Tibial nerve (tissue), 4 donors: ENCODE measurements around the gene CNPPD1. TPM values are rescaled to one million over a fixed set of nuclear protein-coding genes. Genes with fewer than 3 reads are reported as not detected.

Source experiments
- DNase-seq, 2 donors: peaks; one replicate each; pipeline ENCODE4 v3.0.0-alpha.2; 2019; ENCODE audit warnings: low spot score in 2 of 2
- H3K27ac ChIP-seq, 4 donors: fragments of 200-600 bp; sonication (generic) in 3 of 4; one replicate each; pipeline ENCODE4 v1.5.1; 2017 to 2019; ENCODE audit warnings: mild to moderate bottlenecking in 1 of 4
- H3K27me3 ChIP-seq, 2 donors: fragments of 200-600 bp; sonication (generic) in 1 of 2; one replicate each; pipeline versions ENCODE4 v1.5.1 to v1.6.0; 2017 to 2019
- H3K36me3 ChIP-seq, 3 donors: fragments of 200-600 bp; sonication (generic); one replicate each; pipeline ENCODE4 v1.5.1; 2018 to 2019
- H3K4me1 ChIP-seq, 4 donors: fragments of 200-600 bp; sonication (generic) in 3 of 4; one replicate each; pipeline ENCODE4 v1.5.1; 2017 to 2019
- H3K4me3 ChIP-seq, 4 donors: fragments of 200-600 bp; sonication (generic) in 3 of 4; one replicate each; pipeline ENCODE4 v1.5.1; 2017 to 2019; ENCODE audit warnings: mild to moderate bottlenecking in 1 of 4, moderate library complexity in 1 of 4
- H3K9me3 ChIP-seq, 4 donors: fragments of 200-600 bp; sonication (generic) in 3 of 4; one replicate each; pipeline ENCODE4 v1.5.1; 2017 to 2019
- CTCF ChIP-seq, 5 experiments: fragments of 200-600 bp in 3 of 5; fragments of 450-650 bp in 2 of 5; sonication (generic) in 3 of 5; IDR thresholded peaks; one replicate each; pipeline ENCODE4 v1.5.1; 2016 to 2019; ENCODE audit warnings: antibody characterized with exemption in 5 of 5, mild to moderate bottlenecking in 3 of 5, moderate library complexity in 2 of 5
- EP300 ChIP-seq, 2 donors: sonication (generic); formaldehyde crosslinking; IDR thresholded peaks; one replicate each; pipeline ENCODE4 v1.6.1; 2017; ENCODE audit warnings: antibody characterized with exemption in 2 of 2, mild to moderate bottlenecking in 1 of 2
- POLR2A ChIP-seq, 2 donors: fragments of 450-650 bp; IDR thresholded peaks; one replicate each; pipeline ENCODE4 v1.6.1; 2017; ENCODE audit warnings: antibody characterized with exemption in 2 of 2, mild to moderate bottlenecking in 2 of 2, moderate library complexity in 2 of 2
- WGBS, 2 donors: methylation state at CpG; one replicate each; pipeline ENCODE4 v1.1.5; 2018; 5-methylcytosine and 5-hydroxymethylcytosine counted together
- total RNA-seq, 4 donors: library from RNA; depleted of rRNA; stranded (reverse); fragments of >200 nt; gene quantifications; one replicate each; pipeline ENCODE4 v1.1.0, GENCODE V29; 2016

Gene CNPPD1
- total RNA-seq, 4 donors from 2014 or later: 38.8 to 51.3 (median 49.4) TPM

GRCh38 chr2:219198974-219199373, 22.2 kb upstream of the CNPPD1 start:
- no peaks in the 10 kb centered on the region for H3K36me3 ChIP-seq
- TF ChIP-seq EP300 (IDR thresholded peaks at IDR 0.05): no peak
- TF ChIP-seq CTCF (IDR thresholded peaks at IDR 0.05): no peak
- no peak for TF ChIP-seq POLR2A (IDR thresholded peaks at IDR 0.05)
- peaks cover 0 to 4% (median 0%) of the 10 kb centered on the region in 4 donors for H3K4me1 ChIP-seq
- H3K4me3 ChIP-seq: no peak overlapping the region
- DNase-seq: no peak
- peaks cover 0 to 11% of the 10 kb centered on the region in 2 donors for H3K27me3 ChIP-seq
- 77 to 88% methylated on average over 5 of the region's 5 CpGs for WGBS, 2 donors
- H3K27ac ChIP-seq: no peak overlapping the region
- no peaks in the 10 kb centered on the region for H3K9me3 ChIP-seq

- H3K27me3 ChIP-seq: peaks cover 0 to 11% of the 10 kb centered on the region in 2 donors
- H3K4me1 ChIP-seq: peaks cover 0 to 4% (median 0%) of the 10 kb centered on the region in 4 donors
- no peak overlapping the region for H3K27ac ChIP-seq
- WGBS, 2 donors: 94 to 100% methylated on average over 1 of the region's 1 CpG
- TF ChIP-seq EP300 (IDR thresholded peaks at IDR 0.05) (no peak), POLR2A (IDR thresholded peaks at IDR 0.05) (no peak), CTCF (IDR thresholded peaks at IDR 0.05) (no peak)
- H3K9me3 ChIP-seq: no peaks in the 10 kb centered on the region
- H3K4me3 ChIP-seq: no peak overlapping the region
- no peaks in the 10 kb centered on the region for H3K36me3 ChIP-seq
- no peak for DNase-seq
Measured at GRCh38 chr2:219197388-219197787, 20.7 kb upstream of the CNPPD1 start.

- Histone ChIP-seq H3K27ac (no peak overlapping the region), H3K27me3 (no peaks in the 10 kb centered on the region), H3K4me1 (peaks cover 0 to 8% (median 0%) of the 10 kb centered on the region in 4 donors), H3K36me3 (peaks cover 0 to 42% (median 15%) of the 10 kb centered on the region in 3 donors), H3K9me3 (no peaks in the 10 kb centered on the region), H3K4me3 (no peak overlapping the region)
- 87 to 90% methylated on average over 7 of the region's 7 CpGs for WGBS, 2 donors
- TF ChIP-seq EP300 (IDR thresholded peaks at IDR 0.05) (no peak), POLR2A (IDR thresholded peaks at IDR 0.05) (no peak), CTCF (IDR thresholded peaks at IDR 0.05) (no peak)
- no peak for DNase-seq
Measured at GRCh38 chr2:219186754-219187456, 10.2 kb upstream of the CNPPD1 start.

DNA sequence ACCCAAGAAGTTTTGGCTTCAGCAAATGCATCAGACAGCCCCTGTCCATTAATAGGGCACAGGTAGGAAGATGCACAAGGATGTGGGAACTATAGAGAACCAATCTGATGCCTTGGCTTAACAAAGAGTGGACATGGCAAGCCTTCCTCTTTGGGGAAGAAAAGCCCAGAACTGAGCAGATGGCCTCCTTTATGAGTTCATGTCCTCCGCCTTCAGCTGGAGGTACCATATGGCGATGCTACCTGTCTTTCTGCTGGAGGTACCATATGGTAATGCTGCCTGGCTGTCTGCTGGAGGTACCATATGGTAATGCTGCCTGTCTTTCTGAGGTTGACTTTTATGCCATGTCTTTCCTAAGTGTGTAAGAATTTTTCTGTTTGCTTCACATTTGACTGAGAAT, 7.4 kb upstream of the CNPPD1 start:
- Histone ChIP-seq H3K4me1 (peaks cover 0 to 18% (median 7%) of the 10 kb centered on the region in 4 donors), H3K27ac (no peak overlapping the region), H3K4me3 (no peak overlapping the region), H3K27me3 (no peaks in the 10 kb centered on the region), H3K9me3 (no peaks in the 10 kb centered on the region), H3K36me3 (peaks cover 0 to 66% (median 19%) of the 10 kb centered on the region in 3 donors)
- 84 to 96% methylated on average over 2 of the region's 2 CpGs for WGBS, 2 donors
- DNase-seq: no peak
- TF ChIP-seq CTCF (IDR thresholded peaks at IDR 0.05) (no peak), POLR2A (IDR thresholded peaks at IDR 0.05) (no peak), EP300 (IDR thresholded peaks at IDR 0.05) (no peak)

- Histone ChIP-seq H3K36me3 (peaks cover 0 to 66% (median 19%) of the 10 kb centered on the region in 3 donors), H3K27me3 (no peaks in the 10 kb centered on the region)
- TF ChIP-seq EP300 (IDR thresholded peaks at IDR 0.05) (no peak), CTCF (IDR thresholded peaks at IDR 0.05) (no peak), POLR2A (IDR thresholded peaks at IDR 0.05) (no peak)
Measured at GRCh38 chr2:219183151-219183772, 6.5 kb upstream of the CNPPD1 start.

More at GRCh38 chr2:219183151-219183772, 6.5 kb upstream of the CNPPD1 start:
- Histone ChIP-seq H3K4me1 (peaks cover 0 to 25% (median 13%) of the 10 kb centered on the region in 4 donors), H3K9me3 (no peaks in the 10 kb centered on the region), H3K4me3 (no peak overlapping the region), H3K27ac (no peak overlapping the region)
- 90 to 96% methylated on average over 6 of the region's 6 CpGs for WGBS, 2 donors
- DNase-seq: no peak
